ENCODE data around the gene LIMK1. TPM values are rescaled to one million over a fixed set of nuclear protein-coding genes. Genes with fewer than 3 reads are reported as not detected.
"Not testable (repeated sequence)": the region's sequence is repeated elsewhere in the genome, so short reads cannot be mapped to it uniquely, and the experiment has no call there.

LIMK1 gene
- total and polyA plus RNA-seq, 2 experiments from 2014 or later: 13.0 to 96.5 TPM

- H3K4me3 Mint-ChIP-seq: no peak overlapping the region; the same call in 2 of the 3 replicates
- no peaks in the 10 kb centered on the region for H3K27me3 ChIP-seq (ENCODE audit: insufficient read depth)
Observed at GRCh38 chr7:74121401-74122249, 38.0 kb downstream of the LIMK1 start.

DNA sequence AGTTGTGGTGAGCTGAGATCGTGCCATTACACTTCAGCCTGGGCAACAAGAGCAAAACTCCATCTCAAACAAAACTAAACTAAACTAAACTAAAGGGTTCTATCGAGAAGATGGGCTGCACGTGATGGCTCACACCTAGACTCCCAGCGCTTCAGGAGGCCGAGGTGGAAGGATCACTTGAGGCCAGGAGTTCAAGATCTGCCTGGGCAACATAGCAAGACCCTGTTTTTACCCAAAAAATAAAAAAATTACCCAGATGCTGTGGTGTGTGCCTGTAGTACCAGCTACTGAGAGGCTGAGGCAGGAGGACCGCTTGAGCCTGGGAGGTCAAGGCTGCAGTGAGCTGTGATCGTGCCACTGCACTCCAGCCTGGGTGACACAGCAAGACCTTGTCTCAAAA, 40.3 kb downstream of the LIMK1 start:
- not testable (repeated sequence) for H3K27me3 Mint-ChIP-seq (ENCODE audit: insufficient read depth, low read depth, poor library complexity); H3K4me3 Mint-ChIP-seq; DNase-seq (ENCODE audit: low spot score); H3F3A ChIP-seq (replicated peaks; ENCODE audit: low read depth); H3K9me3 Mint-ChIP-seq; H3K4me1 ChIP-seq (ENCODE audit: insufficient read depth); H3K9me2 ChIP-seq (ENCODE audit: insufficient read depth); H3K27ac Mint-ChIP-seq; ATAC-seq; H3K4me1 Mint-ChIP-seq; H3K27me3 ChIP-seq (ENCODE audit: insufficient read depth); H3K27ac ChIP-seq (ENCODE audit: low read depth); H3K4me3 ChIP-seq; H2AFZ ChIP-seq; H3K36me3 ChIP-seq (ENCODE audit: insufficient read depth); H3K79me2 ChIP-seq (replicated peaks; ENCODE audit: insufficient read depth); H3K4me2 ChIP-seq; H4K20me1 ChIP-seq (replicated peaks; ENCODE audit: insufficient read depth)
- H3K36me3 Mint-ChIP-seq (ENCODE audit: low read depth): peaks cover 25% of the 10 kb centered on the region

More at GRCh38 chr7:74121401-74122249, 38.0 kb downstream of the LIMK1 start:
- Histone ChIP-seq H3F3A (replicated peaks; ENCODE audit: low read depth) (no peaks in the 10 kb centered on the region), H3K4me1 (ENCODE audit: insufficient read depth) (no peaks in the 10 kb centered on the region), H3K9me2 (ENCODE audit: insufficient read depth) (no peaks in the 10 kb centered on the region), H2AFZ (no peak overlapping the region), H3K27ac (ENCODE audit: low read depth) (no peak overlapping the region), H4K20me1 (replicated peaks; ENCODE audit: insufficient read depth) (no peaks in the 10 kb centered on the region), H3K36me3 (ENCODE audit: insufficient read depth) (no peaks in the 10 kb centered on the region), H3K79me2 (replicated peaks; ENCODE audit: insufficient read depth) (no peaks in the 10 kb centered on the region), H3K4me2 (no peak overlapping the region), H3K4me3 (no peak overlapping the region)
- peaks cover 44% of the 10 kb centered on the region for H3K36me3 Mint-ChIP-seq (ENCODE audit: low read depth)
- no peak overlapping the region for H3K27ac Mint-ChIP-seq
- ATAC-seq (no peak), DNase-seq (ENCODE audit: low spot score) (no peak)
- H3K27me3 Mint-ChIP-seq (ENCODE audit: insufficient read depth, low read depth, poor library complexity): peaks cover 6% of the 10 kb centered on the region
- H3K9me3 Mint-ChIP-seq: peaks cover 3% of the 10 kb centered on the region; the same call in 1 of the 3 replicates
- H3K4me1 Mint-ChIP-seq: no peaks in the 10 kb centered on the region
- TF ChIP-seq CREB1 (CRISPR knock-in tag; IDR thresholded peaks at IDR 0.05; ENCODE audit: low read depth) (no peak), JUNB (IDR thresholded peaks at IDR 0.05; ENCODE audit: unreplicated experiment) (no peak), STAT1 (IDR thresholded peaks at IDR 0.05; ENCODE audit: unreplicated experiment) (no peak), POLR2AphosphoS5 (IDR thresholded peaks at IDR 0.05; ENCODE audit: low read depth) (no peak)

DNA sequence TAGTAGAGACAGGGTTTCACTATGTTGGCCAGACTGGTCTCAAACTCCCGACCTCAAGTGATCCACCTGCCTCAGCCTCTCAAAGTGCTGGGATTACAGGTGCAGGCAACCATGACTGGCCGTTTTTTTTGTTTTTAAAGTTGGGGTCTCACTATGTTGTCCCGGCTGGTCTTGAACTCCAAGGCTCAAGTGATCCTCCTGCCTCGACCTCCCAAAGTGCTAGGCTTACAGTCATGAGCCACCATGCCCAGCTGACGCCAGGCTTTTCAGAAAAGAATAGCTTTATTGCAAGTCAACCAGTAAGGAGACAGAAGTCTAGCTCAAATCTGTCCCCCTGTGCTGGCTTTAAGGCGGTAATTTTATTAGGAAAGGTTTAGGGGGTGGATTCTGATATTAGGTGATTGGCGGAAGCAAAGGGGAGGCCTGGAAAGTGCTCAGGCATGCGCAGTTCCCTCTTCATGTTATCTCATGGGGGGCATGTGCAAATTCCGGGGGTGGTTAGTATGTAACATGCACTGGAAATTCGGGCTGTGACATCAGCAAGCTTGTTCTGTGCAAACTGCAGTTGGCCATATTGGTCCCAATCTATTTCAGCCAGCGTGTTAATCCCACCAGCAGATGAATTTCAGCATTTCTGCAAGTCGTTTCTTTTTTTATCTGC, 42.7 kb downstream of the LIMK1 start:
- H4K20me1 ChIP-seq (replicated peaks; ENCODE audit: insufficient read depth): no peaks in the 10 kb centered on the region
- no peaks in the 10 kb centered on the region for H3K4me1 ChIP-seq (ENCODE audit: insufficient read depth)
- peaks cover 8% of the 10 kb centered on the region for H3K27me3 Mint-ChIP-seq (ENCODE audit: insufficient read depth, low read depth, poor library complexity)
- DNase-seq (ENCODE audit: low spot score): no peak
- H3K27me3 ChIP-seq (ENCODE audit: insufficient read depth): no peaks in the 10 kb centered on the region
- H3K79me2 ChIP-seq (replicated peaks; ENCODE audit: insufficient read depth): no peaks in the 10 kb centered on the region
- no peaks in the 10 kb centered on the region for H3K36me3 ChIP-seq (ENCODE audit: insufficient read depth)
- no peak overlapping the region for H3K27ac ChIP-seq (ENCODE audit: low read depth)
- H3K4me2 ChIP-seq: no peak overlapping the region
- no peaks in the 10 kb centered on the region for H3F3A ChIP-seq (replicated peaks; ENCODE audit: low read depth)
- peaks cover 9% of the 10 kb centered on the region for H3K36me3 Mint-ChIP-seq (ENCODE audit: low read depth)
- H3K4me1 Mint-ChIP-seq: no peaks in the 10 kb centered on the region
- no peaks in the 10 kb centered on the region for H3K9me3 Mint-ChIP-seq
- no peaks in the 10 kb centered on the region for H3K9me2 ChIP-seq (ENCODE audit: insufficient read depth)
- H3K4me3 ChIP-seq: no peak overlapping the region
- ATAC-seq: no peak
- H2AFZ ChIP-seq: no peak overlapping the region
- H3K27ac Mint-ChIP-seq: no peak overlapping the region
- no peak overlapping the region for H3K4me3 Mint-ChIP-seq
- TF ChIP-seq EZH2 (IDR thresholded peaks at IDR 0.05; ENCODE audit: low read depth, unreplicated experiment): no peak
- no peak for TF ChIP-seq POLR2AphosphoS5 (IDR thresholded peaks at IDR 0.05; ENCODE audit: low read depth)
- no peak for TF ChIP-seq NANOG (IDR thresholded peaks at IDR 0.05; ENCODE audit: borderline replicate concordance)
- no peak for TF ChIP-seq CREB1 (CRISPR knock-in tag; IDR thresholded peaks at IDR 0.05; ENCODE audit: low read depth)
- TF ChIP-seq, protein P1, sequence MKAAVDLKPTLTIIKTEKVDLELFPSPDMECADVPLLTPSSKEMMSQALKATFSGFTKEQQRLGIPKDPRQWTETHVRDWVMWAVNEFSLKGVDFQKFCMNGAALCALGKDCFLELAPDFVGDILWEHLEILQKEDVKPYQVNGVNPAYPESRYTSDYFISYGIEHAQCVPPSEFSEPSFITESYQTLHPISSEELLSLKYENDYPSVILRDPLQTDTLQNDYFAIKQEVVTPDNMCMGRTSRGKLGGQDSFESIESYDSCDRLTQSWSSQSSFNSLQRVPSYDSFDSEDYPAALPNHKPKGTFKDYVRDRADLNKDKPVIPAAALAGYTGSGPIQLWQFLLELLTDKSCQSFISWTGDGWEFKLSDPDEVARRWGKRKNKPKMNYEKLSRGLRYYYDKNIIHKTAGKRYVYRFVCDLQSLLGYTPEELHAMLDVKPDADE (IDR thresholded peaks at IDR 0.05): no peak
- TF ChIP-seq EZH2phosphoT487 (IDR thresholded peaks at IDR 0.05; ENCODE audit: unreplicated experiment): no peak
- TF ChIP-seq ZNF331 (CRISPR knock-in tag; IDR thresholded peaks at IDR 0.05; ENCODE audit: low read depth): no peak
- TF ChIP-seq, protein P2, sequence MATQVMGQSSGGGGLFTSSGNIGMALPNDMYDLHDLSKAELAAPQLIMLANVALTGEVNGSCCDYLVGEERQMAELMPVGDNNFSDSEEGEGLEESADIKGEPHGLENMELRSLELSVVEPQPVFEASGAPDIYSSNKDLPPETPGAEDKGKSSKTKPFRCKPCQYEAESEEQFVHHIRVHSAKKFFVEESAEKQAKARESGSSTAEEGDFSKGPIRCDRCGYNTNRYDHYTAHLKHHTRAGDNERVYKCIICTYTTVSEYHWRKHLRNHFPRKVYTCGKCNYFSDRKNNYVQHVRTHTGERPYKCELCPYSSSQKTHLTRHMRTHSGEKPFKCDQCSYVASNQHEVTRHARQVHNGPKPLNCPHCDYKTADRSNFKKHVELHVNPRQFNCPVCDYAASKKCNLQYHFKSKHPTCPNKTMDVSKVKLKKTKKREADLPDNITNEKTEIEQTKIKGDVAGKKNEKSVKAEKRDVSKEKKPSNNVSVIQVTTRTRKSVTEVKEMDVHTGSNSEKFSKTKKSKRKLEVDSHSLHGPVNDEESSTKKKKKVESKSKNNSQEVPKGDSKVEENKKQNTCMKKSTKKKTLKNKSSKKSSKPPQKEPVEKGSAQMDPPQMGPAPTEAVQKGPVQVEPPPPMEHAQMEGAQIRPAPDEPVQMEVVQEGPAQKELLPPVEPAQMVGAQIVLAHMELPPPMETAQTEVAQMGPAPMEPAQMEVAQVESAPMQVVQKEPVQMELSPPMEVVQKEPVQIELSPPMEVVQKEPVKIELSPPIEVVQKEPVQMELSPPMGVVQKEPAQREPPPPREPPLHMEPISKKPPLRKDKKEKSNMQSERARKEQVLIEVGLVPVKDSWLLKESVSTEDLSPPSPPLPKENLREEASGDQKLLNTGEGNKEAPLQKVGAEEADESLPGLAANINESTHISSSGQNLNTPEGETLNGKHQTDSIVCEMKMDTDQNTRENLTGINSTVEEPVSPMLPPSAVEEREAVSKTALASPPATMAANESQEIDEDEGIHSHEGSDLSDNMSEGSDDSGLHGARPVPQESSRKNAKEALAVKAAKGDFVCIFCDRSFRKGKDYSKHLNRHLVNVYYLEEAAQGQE (IDR thresholded peaks at IDR 0.05; ENCODE audit: unreplicated experiment): no peak
- no peak for TF ChIP-seq STAT1 (IDR thresholded peaks at IDR 0.05; ENCODE audit: unreplicated experiment)
- TF ChIP-seq ZNF114 (CRISPR knock-in tag; IDR thresholded peaks at IDR 0.05): no peak
- no peak for TF ChIP-seq CTCF (conservative IDR thresholded peaks at IDR 0.05; ENCODE audit: low read depth in 2 of 2)
